ENCODE results near the gene NPAS3. TPM values are rescaled to one million over a fixed set of nuclear protein-coding genes. Genes with fewer than 3 reads are reported as not detected.

Gene NPAS3
- total RNA-seq, 2 experiments from 2014 or later, result not detected

- Histone ChIP-seq H2AFZ (ENCODE audit: low read length) (no peak overlapping the region), H4K20me1 (ENCODE audit: insufficient read depth, low read length) (no peaks in the 10 kb centered on the region), H3K4me2 (ENCODE audit: low read length) (peak overlapping the region; percentile 17), H3K36me3 (ENCODE audit: insufficient read depth, low read length) (no peaks in the 10 kb centered on the region), H3K9me2 (ENCODE audit: insufficient read depth, low read length) (no peaks in the 10 kb centered on the region), H3K9me3 (ENCODE audit: low read length) (no peaks in the 10 kb centered on the region), H3K4me3 (ENCODE audit: low read depth, low read length, poor library complexity, severe bottlenecking) (no peak overlapping the region), H3K79me2 (ENCODE audit: insufficient read depth, low read depth, low read length) (no peaks in the 10 kb centered on the region), H3K4me1 (ENCODE audit: insufficient read depth, low read length, poor library complexity, severe bottlenecking) (no peaks in the 10 kb centered on the region), H3K27ac (ENCODE audit: low read depth, low read length, poor library complexity, severe bottlenecking) (no peak overlapping the region)
- POLR2A ChIA-PET, result interaction anchor here (0.6 to 1.4 kb wide), 3 partner anchors 8 to 14 kb away, joined by 3 to 7 read pairs (median 3); no protein-coding TSS in a partner anchor
- TF ChIP-seq EZH2phosphoT487 (IDR thresholded peaks at IDR 0.05; ENCODE audit: borderline replicate concordance, low read depth, low read length) (no peak), CTCF (conservative IDR thresholded peaks at IDR 0.05; ENCODE audit: low read length) (no peak)
- intact Hi-C loops (cut with micrococcal nuclease; ENCODE audit: unreplicated experiment), result no loop called here
- CTCF ChIA-PET (ENCODE audit: unreplicated experiment), result no interaction called here
- no TSS peak for BruUV-seq (replicated peaks)
- DNase-seq (ENCODE audit: low spot score), result peak; percentile 10
Observed at GRCh38 chr14:33773205-33774030, 834.7 kb downstream of the NPAS3 start.

- intact Hi-C loops (cut with micrococcal nuclease; ENCODE audit: unreplicated experiment), result no loop called here
- DNase-seq (ENCODE audit: low spot score), result no peak
- Histone ChIP-seq H3K9me2 (ENCODE audit: insufficient read depth, low read length) (no peaks in the 10 kb centered on the region), H3K4me3 (ENCODE audit: low read depth, low read length, poor library complexity, severe bottlenecking) (no peak overlapping the region), H3K27ac (ENCODE audit: low read depth, low read length, poor library complexity, severe bottlenecking) (no peak overlapping the region), H3K9me3 (ENCODE audit: low read length) (no peaks in the 10 kb centered on the region), H4K20me1 (ENCODE audit: insufficient read depth, low read length) (no peaks in the 10 kb centered on the region), H3K4me1 (ENCODE audit: insufficient read depth, low read length, poor library complexity, severe bottlenecking) (no peaks in the 10 kb centered on the region), H3K79me2 (ENCODE audit: insufficient read depth, low read depth, low read length) (no peaks in the 10 kb centered on the region), H3K4me2 (ENCODE audit: low read length) (no peak overlapping the region), H2AFZ (ENCODE audit: low read length) (no peak overlapping the region), H3K36me3 (ENCODE audit: insufficient read depth, low read length) (no peaks in the 10 kb centered on the region)
- no TSS peak for BruUV-seq (replicated peaks)
- ChIA-PET POLR2A (no interaction called here), CTCF (ENCODE audit: unreplicated experiment) (no interaction called here)
- TF ChIP-seq CTCF (conservative IDR thresholded peaks at IDR 0.05; ENCODE audit: low read length) (no peak), EZH2phosphoT487 (IDR thresholded peaks at IDR 0.05; ENCODE audit: borderline replicate concordance, low read depth, low read length) (no peak)
Observed at GRCh38 chr14:33774161-33774560, 835.5 kb downstream of the NPAS3 start.
